Esophagus (tissue), 2 donors: ENCODE data around the gene EZH1. TPM values are rescaled to one million over a fixed set of nuclear protein-coding genes. Genes with fewer than 3 reads are reported as not detected.

Source experiments
- polyA plus RNA-seq, 2 donors: library from polyadenylated mRNA; stranded (reverse); fragments of 200-250 nt; gene quantifications; one replicate each; pipeline ENCODE4 v1.2.3, GENCODE V29; 2013
- donor health status: healthy with polysubstance abuse.
- donor health status: Bipolar disorder and iron deficiency.

The EZH1 gene
- polyA plus RNA-seq, 2 donors = 15.6 to 19.8 TPM

Other genes with a start within 250 kb of the EZH1 start
- 10 to 100 TPM; 17.6 to 18.8 TPM for gene NAGLU, start 208.8 kb downstream of the EZH1 start, polyA plus RNA-seq
- 1 to 10 TPM; 4.0 to 9.0 TPM for gene HSD17B1, start 192.1 kb downstream of the EZH1 start, polyA plus RNA-seq
- gene COASY, start 182.9 kb downstream of the EZH1 start, polyA plus RNA-seq = 10 to 100 TPM; 58.2 to 62.1 TPM
- gene MLX, start 177.9 kb downstream of the EZH1 start, polyA plus RNA-seq = 10 to 100 TPM; 36.8 to 38.3 TPM
- 1 to 10 TPM; 6.4 to 7.2 TPM for gene PSMC3IP, start 167.3 kb downstream of the EZH1 start, polyA plus RNA-seq
- 10 to 100 TPM; 15.3 to 28.5 TPM for gene RETREG3, start 135.7 kb downstream of the EZH1 start, polyA plus RNA-seq
- 10 to 100 TPM; 27.2 to 49.9 TPM for gene TUBG1, start 135.4 kb downstream of the EZH1 start, polyA plus RNA-seq
- gene TUBG2, start 85.8 kb downstream of the EZH1 start, polyA plus RNA-seq = 10 to 100 TPM in 1 of 2 donors, 1 to 10 TPM in 1; 7.6 to 12.0 TPM
- gene PLEKHH3, start 68.0 kb downstream of the EZH1 start, polyA plus RNA-seq = 10 to 100 TPM; 49.4 to 84.6 TPM
- under 1 TPM; 0.22 to 0.42 TPM for gene CCR10, start 63.2 kb downstream of the EZH1 start, polyA plus RNA-seq
- gene CNTNAP1, start 62.5 kb downstream of the EZH1 start, polyA plus RNA-seq = 1 to 10 TPM; 1.3 to 1.5 TPM
- gene RAMP2, start 16.2 kb upstream of the EZH1 start, polyA plus RNA-seq = 10 to 100 TPM in 1 of 2 donors, 1 to 10 TPM in 1; 7.5 to 13.5 TPM
- 100 to 1,000 TPM in 1 of 2 donors, 10 to 100 TPM in 1; 42.8 to 123 TPM for gene VPS25, start 28.4 kb upstream of the EZH1 start, polyA plus RNA-seq
- 10 to 100 TPM in 1 of 2 donors, 1 to 10 TPM in 1; 6.7 to 12.8 TPM for gene WNK4, start 35.6 kb upstream of the EZH1 start, polyA plus RNA-seq
- gene COA3, start 53.7 kb upstream of the EZH1 start, polyA plus RNA-seq = 100 to 1,000 TPM in 1 of 2 donors, 10 to 100 TPM in 1; 89.9 to 185 TPM
- under 1 TPM; 0.18 TPM for gene CNTD1, start 53.8 kb upstream of the EZH1 start, polyA plus RNA-seq
- 10 to 100 TPM; 29.1 to 53.9 TPM for gene BECN1, start 79.2 kb upstream of the EZH1 start, polyA plus RNA-seq
- gene PSME3, start 88.4 kb upstream of the EZH1 start, polyA plus RNA-seq = 10 to 100 TPM; 24.8 to 69.3 TPM
- gene AOC2, start 99.5 kb upstream of the EZH1 start, polyA plus RNA-seq = under 1 TPM; 0.24 to 0.86 TPM
- 10 to 100 TPM in 1 of 2 donors, 1 to 10 TPM in 1; 9.7 to 25.3 TPM for gene AOC3, start 106.2 kb upstream of the EZH1 start, polyA plus RNA-seq
- not detected for gene G6PC1, start 155.8 kb upstream of the EZH1 start, polyA plus RNA-seq
- 10 to 100 TPM; 36.0 to 47.8 TPM for gene AARSD1, start 219.4 kb upstream of the EZH1 start, polyA plus RNA-seq
- gene PTGES3L, start 235.0 kb upstream of the EZH1 start, polyA plus RNA-seq = under 1 TPM; 0.65 to 0.94 TPM
- gene RUNDC1, start 235.5 kb upstream of the EZH1 start, polyA plus RNA-seq = 1 to 10 TPM; 5.2 to 5.7 TPM